Neuron (in vitro differentiated cells): Measurements from ENCODE around the gene CHN2.

Experiments used
- H2AFZ ChIP-seq: one replicate; pipeline ENCODE4 v1.6.1; 2013; ENCODE audit warnings: low read depth, mild to moderate bottlenecking, inconsistent platforms, low read length, moderate library complexity
- H3K27me3 ChIP-seq: one replicate; pipeline ENCODE4 v1.6.1; 2013; ENCODE audit warnings: low read length; ENCODE audit not compliant: insufficient read depth
- H3K36me3 ChIP-seq: one replicate; pipeline ENCODE4 v1.6.1; 2013; ENCODE audit warnings: low read length; ENCODE audit not compliant: insufficient read depth
- H3K4me1 ChIP-seq: one replicate; pipeline ENCODE4 v1.6.1; 2013; ENCODE audit warnings: low read length; ENCODE audit not compliant: insufficient read depth
- H3K4me3 ChIP-seq: 2 replicates; pipeline ENCODE4 v1.5.1; 2013; ENCODE audit warnings: mild to moderate bottlenecking, low read length, moderate library complexity
- H3K9me3 ChIP-seq: one replicate; pipeline ENCODE4 v1.6.1; 2013; ENCODE audit warnings: low read length

CHN2 gene

GRCh38 chr7:29355388-29355787, 160.8 kb downstream of the CHN2 start:
- Histone ChIP-seq H3K9me3 (no peaks in the 10 kb centered on the region), H3K36me3 (no peaks in the 10 kb centered on the region), H2AFZ (no peak overlapping the region), H3K27me3 (no peaks in the 10 kb centered on the region), H3K4me3 (no peak overlapping the region), H3K4me1 (peaks cover 7% of the 10 kb centered on the region)

- Histone ChIP-seq H3K4me3 (no peak overlapping the region), H2AFZ (no peak overlapping the region), H3K9me3 (no peaks in the 10 kb centered on the region), H3K4me1 (peaks cover 3% of the 10 kb centered on the region), H3K36me3 (no peaks in the 10 kb centered on the region), H3K27me3 (no peaks in the 10 kb centered on the region)
Observed at GRCh38 chr7:29356631-29357030, 162.1 kb downstream of the CHN2 start.

- H2AFZ ChIP-seq: no peak overlapping the region
- no peaks in the 10 kb centered on the region for H3K9me3 ChIP-seq
- no peak overlapping the region for H3K4me3 ChIP-seq
- H3K4me1 ChIP-seq: peaks cover 3% of the 10 kb centered on the region
- H3K27me3 ChIP-seq: no peaks in the 10 kb centered on the region
- H3K36me3 ChIP-seq: no peaks in the 10 kb centered on the region
Observed at GRCh38 chr7:29359482-29360093, 165.0 kb downstream of the CHN2 start.

GRCh38 chr7:29360633-29361625, 166.4 kb downstream of the CHN2 start:
- Histone ChIP-seq H3K27me3 (no peaks in the 10 kb centered on the region), H3K9me3 (no peaks in the 10 kb centered on the region), H3K4me1 (peaks cover 3% of the 10 kb centered on the region), H2AFZ (no peak overlapping the region), H3K4me3 (no peak overlapping the region), H3K36me3 (no peaks in the 10 kb centered on the region)

- Histone ChIP-seq H3K4me1 (peaks cover 3% of the 10 kb centered on the region), H3K9me3 (no peaks in the 10 kb centered on the region)
Observed at GRCh38 chr7:29362380-29362779, 167.8 kb downstream of the CHN2 start.

GRCh38 chr7:29363636-29364425, 169.3 kb downstream of the CHN2 start:
- Histone ChIP-seq H2AFZ (no peak overlapping the region), H3K9me3 (no peaks in the 10 kb centered on the region), H3K4me1 (peaks cover 3% of the 10 kb centered on the region), H3K27me3 (no peaks in the 10 kb centered on the region), H3K36me3 (no peaks in the 10 kb centered on the region), H3K4me3 (no peak overlapping the region)

More at GRCh38 chr7:29362380-29362779, 167.8 kb downstream of the CHN2 start:
- Histone ChIP-seq H3K36me3 (no peaks in the 10 kb centered on the region), H3K27me3 (no peaks in the 10 kb centered on the region), H2AFZ (no peak overlapping the region), H3K4me3 (no peak overlapping the region)

- no peaks in the 10 kb centered on the region for H3K27me3 ChIP-seq
- H3K4me3 ChIP-seq: no peak overlapping the region
- H2AFZ ChIP-seq: no peak overlapping the region
- H3K4me1 ChIP-seq: peaks cover 2% of the 10 kb centered on the region
- no peaks in the 10 kb centered on the region for H3K9me3 ChIP-seq
- no peaks in the 10 kb centered on the region for H3K36me3 ChIP-seq
Observed at GRCh38 chr7:29364661-29365060, 170.1 kb downstream of the CHN2 start.

- H3K27me3 ChIP-seq: no peaks in the 10 kb centered on the region
- no peak overlapping the region for H2AFZ ChIP-seq
- H3K9me3 ChIP-seq: no peaks in the 10 kb centered on the region
- H3K4me1 ChIP-seq: no peaks in the 10 kb centered on the region
- no peak overlapping the region for H3K4me3 ChIP-seq
- H3K36me3 ChIP-seq: no peaks in the 10 kb centered on the region
Observed at GRCh38 chr7:29365423-29365822, 170.8 kb downstream of the CHN2 start.

- Histone ChIP-seq H3K4me1 (no peaks in the 10 kb centered on the region), H3K36me3 (no peaks in the 10 kb centered on the region), H2AFZ (no peak overlapping the region), H3K4me3 (no peak overlapping the region), H3K9me3 (no peaks in the 10 kb centered on the region), H3K27me3 (no peaks in the 10 kb centered on the region)
Observed at GRCh38 chr7:29367784-29368183, 173.2 kb downstream of the CHN2 start.

- H3K36me3 ChIP-seq: no peaks in the 10 kb centered on the region
- H3K4me3 ChIP-seq: no peak overlapping the region
- H3K4me1 ChIP-seq: no peaks in the 10 kb centered on the region
- no peaks in the 10 kb centered on the region for H3K27me3 ChIP-seq
- no peaks in the 10 kb centered on the region for H3K9me3 ChIP-seq
- no peak overlapping the region for H2AFZ ChIP-seq
Observed at GRCh38 chr7:29369909-29370488, 175.4 kb downstream of the CHN2 start.

- H3K4me1 ChIP-seq: no peaks in the 10 kb centered on the region
- H3K27me3 ChIP-seq: no peaks in the 10 kb centered on the region
- H3K4me3 ChIP-seq: no peak overlapping the region
- H3K9me3 ChIP-seq: no peaks in the 10 kb centered on the region
- H2AFZ ChIP-seq: no peak overlapping the region
- H3K36me3 ChIP-seq: no peaks in the 10 kb centered on the region
Observed at GRCh38 chr7:29370531-29371314, 176.1 kb downstream of the CHN2 start.

- H3K27me3 ChIP-seq: no peaks in the 10 kb centered on the region
- no peaks in the 10 kb centered on the region for H3K4me1 ChIP-seq
- no peak overlapping the region for H3K4me3 ChIP-seq
- no peak overlapping the region for H2AFZ ChIP-seq
- no peaks in the 10 kb centered on the region for H3K36me3 ChIP-seq
- H3K9me3 ChIP-seq: no peaks in the 10 kb centered on the region
Observed at GRCh38 chr7:29371472-29371871, 176.9 kb downstream of the CHN2 start.
